ENCODE data around the gene CASK.
A peak's percentile ranks its signal among the peaks of the same experiment; 100 is the strongest.

Gene CASK, protein sequence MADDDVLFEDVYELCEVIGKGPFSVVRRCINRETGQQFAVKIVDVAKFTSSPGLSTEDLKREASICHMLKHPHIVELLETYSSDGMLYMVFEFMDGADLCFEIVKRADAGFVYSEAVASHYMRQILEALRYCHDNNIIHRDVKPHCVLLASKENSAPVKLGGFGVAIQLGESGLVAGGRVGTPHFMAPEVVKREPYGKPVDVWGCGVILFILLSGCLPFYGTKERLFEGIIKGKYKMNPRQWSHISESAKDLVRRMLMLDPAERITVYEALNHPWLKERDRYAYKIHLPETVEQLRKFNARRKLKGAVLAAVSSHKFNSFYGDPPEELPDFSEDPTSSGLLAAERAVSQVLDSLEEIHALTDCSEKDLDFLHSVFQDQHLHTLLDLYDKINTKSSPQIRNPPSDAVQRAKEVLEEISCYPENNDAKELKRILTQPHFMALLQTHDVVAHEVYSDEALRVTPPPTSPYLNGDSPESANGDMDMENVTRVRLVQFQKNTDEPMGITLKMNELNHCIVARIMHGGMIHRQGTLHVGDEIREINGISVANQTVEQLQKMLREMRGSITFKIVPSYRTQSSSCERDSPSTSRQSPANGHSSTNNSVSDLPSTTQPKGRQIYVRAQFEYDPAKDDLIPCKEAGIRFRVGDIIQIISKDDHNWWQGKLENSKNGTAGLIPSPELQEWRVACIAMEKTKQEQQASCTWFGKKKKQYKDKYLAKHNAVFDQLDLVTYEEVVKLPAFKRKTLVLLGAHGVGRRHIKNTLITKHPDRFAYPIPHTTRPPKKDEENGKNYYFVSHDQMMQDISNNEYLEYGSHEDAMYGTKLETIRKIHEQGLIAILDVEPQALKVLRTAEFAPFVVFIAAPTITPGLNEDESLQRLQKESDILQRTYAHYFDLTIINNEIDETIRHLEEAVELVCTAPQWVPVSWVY

GRCh38 chrX:41923211-41923977, at the start of gene CASK:
Gene CASK (minus strand): TSS chrX:41923554. CDS start chrX:41922988, 566 bp downstream.
- DNase-seq = peak; percentile 94

- DNase-seq = no peak
These were observed 48.0 kb upstream of the CASK start for GRCh38 chrX:41971346-41971745.

DNA sequence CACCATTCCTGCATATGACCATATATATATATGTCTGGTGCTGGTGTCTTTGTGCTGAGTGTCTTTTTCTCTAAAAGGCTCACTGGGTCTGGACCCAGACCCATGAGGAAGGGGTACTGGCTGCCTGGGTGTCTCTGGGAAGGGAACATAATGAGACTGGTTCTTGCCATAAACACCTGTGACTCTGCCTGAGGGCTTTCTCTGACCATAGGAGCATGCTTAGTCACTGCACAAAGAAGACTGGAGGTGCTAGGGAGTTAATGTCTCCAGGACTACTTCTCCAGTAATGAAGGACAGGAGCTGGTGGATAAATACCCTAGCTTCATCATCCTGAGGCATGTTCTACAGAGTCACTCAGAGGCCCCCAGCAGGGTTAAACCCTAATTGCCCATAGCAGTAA, 47.1 kb upstream of the CASK start:
- no peak for DNase-seq

DNA sequence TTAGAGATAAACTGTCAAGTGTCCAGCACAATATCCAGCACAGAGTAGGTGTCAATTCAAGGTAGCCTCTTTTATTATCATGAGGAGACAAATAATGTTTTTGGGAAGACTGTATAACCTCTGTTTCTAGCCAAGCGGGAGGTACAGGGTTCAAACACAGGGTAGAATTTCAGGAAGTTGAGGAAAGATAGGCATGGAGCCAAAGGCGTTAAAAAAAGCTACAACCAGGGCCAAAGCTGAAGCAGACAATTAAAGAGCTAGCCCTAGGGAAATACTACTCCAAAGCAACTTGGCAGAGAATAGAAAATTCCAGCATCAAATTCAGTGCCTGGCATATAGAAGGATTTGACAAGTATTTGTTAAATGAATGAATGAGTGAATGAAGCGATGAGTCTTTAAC, 40.0 kb upstream of the CASK start:
- DNase-seq = no peak

- DNase-seq = no peak
These were observed 36.8 kb upstream of the CASK start for GRCh38 chrX:41960142-41960541.

GRCh38 chrX:41958861-41959260, 35.5 kb upstream of the CASK start:
- DNase-seq = no peak

DNA sequence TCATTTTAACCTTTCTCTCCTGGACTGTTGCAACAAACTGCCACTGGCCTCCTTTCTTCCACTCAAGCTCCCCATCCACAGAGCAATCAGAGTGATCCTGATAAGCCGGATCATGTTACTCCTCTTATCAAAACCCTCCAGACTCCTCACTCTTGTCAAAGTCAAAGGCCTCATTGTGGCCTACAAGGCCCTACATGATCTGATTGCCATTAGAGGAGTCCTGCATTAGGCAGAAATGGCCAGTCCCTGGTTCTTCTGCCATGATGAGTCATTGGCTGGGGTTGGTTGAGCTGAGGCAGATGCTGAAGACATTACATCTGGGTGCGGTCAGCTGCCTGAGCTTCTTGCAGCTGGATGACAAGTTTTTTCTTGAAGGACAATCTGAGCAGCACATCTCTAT, 32.7 kb upstream of the CASK start:
- no peak for DNase-seq

DNA sequence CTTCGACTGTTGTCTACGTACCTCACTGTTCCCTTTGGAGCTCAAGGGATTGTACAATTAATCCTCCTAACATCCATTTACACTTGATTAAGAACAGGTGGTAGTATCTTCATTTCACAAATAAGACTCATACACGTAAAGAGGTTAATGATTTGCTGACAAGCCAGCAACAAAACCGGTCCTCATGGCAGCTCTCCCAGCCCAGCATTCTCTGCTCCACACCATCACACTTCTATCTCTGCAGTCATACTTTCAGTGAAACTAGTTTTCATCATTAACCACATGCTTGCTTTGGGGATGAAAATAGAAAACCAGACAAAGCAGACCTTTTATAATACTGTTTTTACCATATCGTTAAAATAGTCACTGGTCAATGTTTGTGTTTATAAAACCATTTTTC, 28.7 kb upstream of the CASK start:
- DNase-seq = no peak

DNA sequence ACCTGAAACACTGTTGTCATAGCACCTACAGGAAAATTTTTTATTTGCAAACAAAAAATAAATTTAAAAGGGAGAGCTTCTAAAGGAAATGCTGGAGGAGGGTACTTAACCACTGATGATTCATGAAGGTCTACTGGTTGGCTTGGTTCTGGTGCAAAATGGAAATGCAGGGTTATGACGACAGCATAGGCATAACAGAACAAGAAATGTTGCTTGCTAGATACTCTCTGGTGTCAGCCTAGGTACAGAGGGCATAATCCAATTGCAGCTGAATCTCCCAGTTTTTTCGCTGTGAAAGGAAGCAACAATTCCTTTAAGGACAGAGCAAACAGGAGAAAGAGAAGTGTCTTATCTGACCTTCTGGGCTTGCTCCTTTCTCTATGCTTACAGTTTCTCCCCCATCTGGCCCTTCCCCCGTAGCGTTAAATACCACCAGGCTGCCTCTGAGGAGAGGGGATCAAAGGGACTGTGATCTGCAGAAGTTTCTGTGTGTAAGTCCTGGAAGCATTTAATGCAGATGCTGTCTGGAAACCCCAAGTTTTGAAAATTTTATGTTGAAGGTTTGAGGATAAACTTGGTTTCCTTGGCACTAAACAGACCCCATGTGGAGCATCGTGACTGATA, 23.7 kb upstream of the CASK start:
- peak; percentile 6 for DNase-seq

DNA sequence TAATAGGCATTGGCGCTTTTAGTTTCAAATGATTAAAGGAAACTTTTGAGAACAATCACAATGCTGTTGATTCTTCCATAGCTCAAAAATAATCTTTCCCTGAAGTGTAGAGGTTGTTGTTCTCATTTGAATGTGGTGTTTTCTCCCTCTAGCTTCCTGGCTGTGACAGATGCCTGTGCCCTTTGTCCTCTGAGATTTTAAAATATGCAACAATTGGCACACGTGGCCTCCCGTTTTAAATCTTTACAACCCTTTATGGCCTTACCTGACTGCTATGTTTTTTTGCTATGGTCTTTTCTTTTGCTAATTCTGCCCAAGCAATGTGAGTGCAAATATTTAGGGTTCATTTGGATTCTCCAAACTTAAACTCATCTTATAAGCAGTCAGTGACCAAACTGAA, 22.9 kb upstream of the CASK start:
- no peak for DNase-seq

DNA sequence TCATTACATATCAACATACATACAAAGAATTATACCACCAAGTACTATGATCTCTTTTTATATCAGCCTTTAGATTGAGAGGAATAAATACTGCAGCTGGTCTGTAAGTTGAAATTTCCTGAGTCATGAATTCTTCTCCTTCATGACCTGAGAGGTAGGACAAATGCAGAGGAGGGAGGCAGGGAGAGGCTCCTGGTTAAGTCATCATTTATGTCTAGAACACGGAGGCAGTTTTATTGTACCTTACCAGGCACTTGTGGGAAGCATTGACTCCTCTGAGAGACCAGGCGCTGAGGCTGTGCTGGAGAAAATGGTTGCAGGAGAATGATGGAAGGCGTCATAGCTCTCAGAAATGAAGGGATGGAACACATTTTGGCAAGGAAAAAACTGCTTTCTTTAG, 12.5 kb upstream of the CASK start:
- no peak for DNase-seq

- DNase-seq = peak; percentile 36
These were observed 10.2 kb upstream of the CASK start for GRCh38 chrX:41933546-41933945.

DNA sequence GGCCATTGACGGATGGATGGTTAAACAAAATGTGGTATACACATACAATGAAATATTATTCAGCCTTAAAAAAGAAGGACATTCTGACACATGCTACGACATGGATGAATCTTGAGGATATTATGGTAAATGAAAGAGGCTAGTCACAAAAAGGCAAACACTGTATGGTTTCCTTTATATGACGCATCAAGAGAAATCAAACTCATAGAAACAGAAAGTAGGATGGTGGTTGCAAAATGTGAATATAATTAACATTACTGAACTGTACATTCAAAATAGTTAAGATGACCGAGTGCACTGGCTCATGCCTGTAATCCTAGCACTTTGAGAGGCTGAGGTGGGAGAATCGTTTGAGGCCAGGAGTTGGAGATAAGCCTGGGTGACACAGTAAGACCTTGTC, 9.5 kb upstream of the CASK start:
- DNase-seq = no peak

DNA sequence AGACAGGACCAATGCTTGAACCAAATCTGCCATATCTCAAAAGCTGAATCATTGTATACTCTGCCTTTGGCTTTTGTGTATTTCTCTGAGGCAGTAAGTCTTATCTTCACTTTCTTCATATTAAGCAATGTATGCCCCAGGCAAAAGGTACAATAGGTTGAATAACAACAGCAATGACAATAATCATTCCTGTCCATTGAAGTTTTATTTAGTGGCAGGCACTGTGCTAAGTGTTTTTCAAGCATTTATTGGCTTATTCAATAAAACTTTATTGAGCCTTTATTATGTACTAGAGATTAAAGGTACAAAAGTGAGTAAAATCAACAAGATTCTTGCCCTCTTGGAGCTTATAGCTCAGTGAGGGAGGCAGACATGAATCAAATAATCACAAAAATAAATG, 8.2 kb upstream of the CASK start:
- no peak for DNase-seq

DNA sequence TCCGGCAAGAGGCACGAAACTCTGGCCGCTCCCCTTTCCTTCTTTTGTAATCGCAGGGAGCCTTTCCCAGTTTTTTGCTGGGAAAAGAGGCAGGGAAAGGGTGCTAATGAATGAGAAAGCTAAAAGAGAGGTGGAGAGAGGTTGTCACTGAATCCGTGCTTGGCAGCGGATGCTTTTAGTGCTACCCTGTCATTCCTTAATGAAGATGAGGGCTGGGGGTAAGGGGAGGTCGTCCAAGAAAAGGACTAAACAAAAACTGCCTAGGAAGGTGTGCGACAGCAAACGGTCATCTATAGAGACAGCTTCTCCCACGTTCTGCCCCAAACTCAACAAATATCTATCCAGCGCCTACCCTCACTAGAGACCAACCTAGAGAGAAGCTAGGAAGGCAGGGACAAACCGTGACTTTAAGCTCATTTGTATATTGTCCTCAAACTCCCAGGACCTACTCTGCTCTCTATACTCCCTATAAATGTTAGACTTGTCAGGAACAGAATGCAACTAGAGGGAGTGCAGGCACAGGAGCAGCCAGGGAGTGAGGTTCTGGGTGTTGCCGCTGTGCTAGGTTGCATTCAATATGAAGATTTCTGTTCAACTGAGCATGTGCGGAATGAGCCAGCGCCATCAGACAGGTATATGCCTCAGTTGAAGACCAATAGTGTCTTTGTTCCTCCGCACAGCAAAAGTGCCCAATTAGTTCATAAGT, 777 bp upstream of the CASK start:
- DNase-seq = peak; percentile 47

GRCh38 chrX:41922431-41923151, 763 bp downstream of the CASK start:
- no peak for DNase-seq

DNA sequence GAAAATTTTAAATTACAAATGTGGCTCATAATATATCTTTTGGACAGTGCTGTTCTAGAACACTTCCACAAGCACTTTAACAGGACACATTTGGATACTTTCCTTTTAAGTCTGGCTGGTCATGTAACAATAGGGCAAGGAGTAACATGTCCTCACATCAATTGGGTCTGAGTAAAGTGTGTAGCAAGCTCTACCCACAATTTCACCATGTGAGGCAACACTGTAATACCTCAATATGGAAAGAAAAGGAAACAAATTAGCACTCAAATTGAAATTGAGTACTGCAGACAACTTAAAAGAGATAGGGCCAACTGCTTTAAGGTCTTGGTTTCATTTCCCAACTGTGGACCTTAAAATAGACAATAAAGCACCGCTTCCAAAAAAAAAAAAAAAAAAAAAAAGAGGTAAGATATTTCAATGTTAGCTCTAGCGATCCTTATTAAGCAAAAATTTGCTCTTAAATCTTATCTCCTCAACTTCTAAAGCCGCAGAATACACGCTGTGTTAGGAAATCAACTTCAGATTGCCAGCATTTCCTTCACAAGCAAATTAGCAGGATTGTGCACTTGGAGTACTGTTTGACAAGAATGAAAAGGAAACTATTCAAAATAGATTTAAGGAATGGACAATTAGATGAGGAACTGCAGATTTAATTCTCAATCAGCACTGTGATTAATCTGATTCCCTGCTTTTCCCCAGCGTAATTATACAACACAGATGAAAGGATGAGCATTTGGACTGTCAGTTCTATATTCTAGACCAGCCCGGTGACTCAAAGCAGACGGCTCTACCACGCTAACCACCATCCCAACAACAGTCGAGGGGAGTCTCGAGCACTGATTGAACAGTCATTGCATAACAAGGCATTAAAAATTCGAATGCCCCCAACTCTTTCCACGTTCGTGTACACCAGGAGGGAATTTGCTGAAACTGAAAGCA, 1.6 kb downstream of the CASK start:
- DNase-seq = peak; percentile 35

GRCh38 chrX:41919870-41920269, 3.5 kb downstream of the CASK start:
- no peak for DNase-seq

DNA sequence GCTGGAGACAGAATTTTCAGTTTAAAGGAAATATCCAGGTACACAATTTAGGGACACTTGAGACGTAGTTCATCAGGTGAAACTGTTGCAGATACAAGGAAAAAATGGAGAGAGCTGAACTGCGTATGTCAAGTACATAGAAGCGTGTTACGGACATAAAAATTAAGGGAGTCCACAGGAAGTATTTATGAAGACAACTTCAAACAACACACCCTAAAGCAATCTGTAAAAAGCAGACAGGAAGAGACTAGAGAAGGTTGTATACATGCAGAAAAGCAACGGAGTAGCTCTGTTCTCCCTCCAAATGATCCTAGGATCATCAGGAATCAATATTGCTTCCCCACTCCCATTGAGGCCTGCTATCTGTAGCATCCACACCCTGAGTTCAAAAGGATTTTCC, 5.8 kb downstream of the CASK start:
- no peak for DNase-seq

DNA sequence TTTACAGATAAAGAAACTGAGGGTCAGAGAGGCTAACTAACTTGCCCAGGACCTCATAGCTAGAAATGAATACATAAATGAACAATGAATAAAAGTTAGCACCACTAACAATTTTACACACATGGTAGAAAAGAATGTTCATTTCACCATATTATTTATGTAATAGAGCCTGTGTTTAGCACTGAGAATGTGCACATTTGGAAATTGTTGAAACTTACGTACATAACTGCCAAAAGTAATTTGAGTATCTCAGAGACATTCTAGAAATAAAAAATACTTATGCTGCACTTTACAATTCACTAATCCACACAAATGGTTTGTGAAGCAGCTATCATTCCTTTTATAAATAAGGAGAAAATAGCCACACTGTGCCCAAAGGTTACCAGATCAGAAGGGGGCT, 9.9 kb downstream of the CASK start:
- no peak for DNase-seq
